GM18873 (cell line): ENCODE data around the gene DNAAF2.
"Not testable (repeated sequence)": the region's sequence is repeated elsewhere in the genome, so short reads cannot be mapped to it uniquely, and the experiment has no call there.

Source experiments
- ATAC-seq: cut with Tn5 transposase; IDR thresholded peaks from one replicate; pipeline ENCODE4 v1.9.1; 2021; ENCODE audit warnings: mild to moderate bottlenecking, moderate library complexity, moderate number of reproducible peaks; ENCODE audit not compliant: unreplicated experiment, low FRiP score

DNAAF2 gene

DNA sequence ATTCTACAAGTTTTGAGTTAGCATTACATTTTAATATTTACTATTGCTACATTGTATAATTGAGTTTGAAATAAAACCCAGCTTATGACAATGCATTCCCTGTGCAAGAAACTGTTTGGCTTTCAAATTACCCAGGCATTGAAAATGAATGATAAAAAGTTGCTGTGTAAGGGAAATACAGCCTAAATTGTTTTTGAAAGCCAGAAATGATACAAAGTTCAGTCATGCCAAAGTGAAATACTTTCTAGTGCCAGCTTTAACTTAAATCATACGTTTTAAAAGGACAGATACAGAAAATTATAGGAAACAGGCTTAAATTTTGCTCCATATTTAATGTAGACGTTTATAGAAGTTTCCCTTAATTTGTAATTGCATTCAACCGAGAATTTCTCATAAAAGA is 11.7 kb downstream of the DNAAF2 start:
- no peak for ATAC-seq

DNA sequence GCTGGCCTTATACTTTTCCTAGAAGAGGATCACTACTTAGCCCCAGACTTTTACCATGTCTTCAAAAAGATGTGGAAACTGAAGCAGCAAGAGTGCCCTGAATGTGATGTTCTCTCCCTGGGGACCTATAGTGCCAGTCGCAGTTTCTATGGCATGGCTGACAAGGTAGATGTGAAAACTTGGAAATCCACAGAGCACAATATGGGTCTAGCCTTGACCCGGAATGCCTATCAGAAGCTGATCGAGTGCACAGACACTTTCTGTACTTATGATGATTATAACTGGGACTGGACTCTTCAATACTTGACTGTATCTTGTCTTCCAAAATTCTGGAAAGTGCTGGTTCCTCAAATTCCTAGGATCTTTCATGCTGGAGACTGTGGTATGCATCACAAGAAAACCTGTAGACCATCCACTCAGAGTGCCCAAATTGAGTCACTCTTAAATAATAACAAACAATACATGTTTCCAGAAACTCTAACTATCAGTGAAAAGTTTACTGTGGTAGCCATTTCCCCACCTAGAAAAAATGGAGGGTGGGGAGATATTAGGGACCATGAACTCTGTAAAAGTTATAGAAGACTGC is 12.9 kb downstream of the DNAAF2 start:
- ATAC-seq = no peak

DNA sequence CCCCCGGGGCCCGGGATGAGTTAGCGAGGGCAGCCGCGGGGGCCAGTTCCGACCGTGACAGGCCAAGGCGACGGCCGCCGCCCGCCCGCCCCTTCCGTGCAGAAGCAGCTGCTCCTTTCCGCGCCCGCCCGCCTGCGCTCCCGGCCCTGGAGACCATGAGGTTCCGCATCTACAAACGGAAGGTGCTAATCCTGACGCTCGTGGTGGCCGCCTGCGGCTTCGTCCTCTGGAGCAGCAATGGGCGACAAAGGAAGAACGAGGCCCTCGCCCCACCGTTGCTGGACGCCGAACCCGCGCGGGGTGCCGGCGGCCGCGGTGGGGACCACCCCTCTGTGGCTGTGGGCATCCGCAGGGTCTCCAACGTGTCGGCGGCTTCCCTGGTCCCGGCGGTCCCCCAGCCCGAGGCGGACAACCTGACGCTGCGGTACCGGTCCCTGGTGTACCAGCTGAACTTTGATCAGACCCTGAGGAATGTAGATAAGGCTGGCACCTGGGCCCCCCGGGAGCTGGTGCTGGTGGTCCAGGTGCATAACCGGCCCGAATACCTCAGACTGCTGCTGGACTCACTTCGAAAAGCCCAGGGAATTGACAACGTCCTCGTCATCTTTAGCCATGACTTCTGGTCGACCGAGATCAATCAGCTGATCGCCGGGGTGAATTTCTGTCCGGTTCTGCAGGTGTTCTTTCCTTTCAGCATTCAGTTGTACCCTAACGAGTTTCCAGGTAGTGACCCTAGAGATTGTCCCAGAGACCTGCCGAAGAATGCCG is 13.7 kb downstream of the DNAAF2 start:
- ATAC-seq = peak; percentile 11

DNA sequence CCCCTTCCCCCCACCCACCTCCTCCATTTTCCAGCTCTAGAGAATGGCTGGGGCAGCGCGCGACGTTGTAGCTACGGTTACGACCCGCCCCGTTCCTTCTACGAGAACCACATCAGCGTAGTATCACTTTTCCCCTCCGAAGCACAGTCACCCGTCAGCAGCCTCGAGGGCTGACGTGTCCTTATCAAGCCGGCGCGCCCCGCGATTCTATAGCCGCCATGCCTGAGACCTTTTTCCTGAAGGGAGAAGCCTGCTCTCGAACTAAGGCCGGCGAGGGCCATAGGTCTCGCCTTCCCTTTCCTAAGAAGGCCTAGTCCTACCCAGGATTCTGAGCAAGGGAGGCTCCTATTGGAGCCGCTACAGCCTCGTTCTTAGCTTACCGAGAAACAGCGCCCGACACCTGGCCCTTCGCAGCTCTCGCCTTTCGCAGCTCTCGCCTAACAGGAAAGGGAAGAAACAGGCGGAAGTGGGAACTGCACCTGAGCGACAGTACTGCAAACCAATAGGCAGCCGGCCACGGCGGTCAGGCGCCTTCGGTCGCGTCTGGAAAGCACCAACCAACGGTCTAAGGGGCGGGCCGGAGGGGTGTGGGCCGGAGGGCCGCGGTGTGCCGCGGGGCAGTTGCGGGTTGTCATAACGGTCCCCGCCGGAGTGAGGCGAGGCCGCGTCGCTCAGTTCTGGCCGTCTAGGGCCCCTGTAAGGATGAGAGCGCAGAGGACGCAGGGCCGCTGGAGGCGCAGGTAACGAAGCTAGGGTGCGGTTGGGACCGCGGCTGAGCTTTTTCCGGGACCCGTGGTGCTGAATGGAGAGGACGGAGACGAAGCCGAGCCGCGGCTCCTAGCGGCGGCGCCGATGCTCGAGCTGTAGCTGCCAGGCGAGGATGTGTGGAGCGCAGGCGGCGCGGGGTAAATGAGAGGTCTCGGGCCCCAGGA is 14.6 kb downstream of the DNAAF2 start, which contains the start of the genes MGAT2 and RPL36AL:
Gene MGAT2 (plus strand): TSS at position 618 of the 932 bp plus-strand sequence. CDS start 470 bp downstream, outside the sequence.
Gene RPL36AL (minus strand): TSS at position 445 of the 932 bp plus-strand sequence. CDS start 1,522 bp downstream, outside the sequence.
- ATAC-seq = peak; percentile 88

DNA sequence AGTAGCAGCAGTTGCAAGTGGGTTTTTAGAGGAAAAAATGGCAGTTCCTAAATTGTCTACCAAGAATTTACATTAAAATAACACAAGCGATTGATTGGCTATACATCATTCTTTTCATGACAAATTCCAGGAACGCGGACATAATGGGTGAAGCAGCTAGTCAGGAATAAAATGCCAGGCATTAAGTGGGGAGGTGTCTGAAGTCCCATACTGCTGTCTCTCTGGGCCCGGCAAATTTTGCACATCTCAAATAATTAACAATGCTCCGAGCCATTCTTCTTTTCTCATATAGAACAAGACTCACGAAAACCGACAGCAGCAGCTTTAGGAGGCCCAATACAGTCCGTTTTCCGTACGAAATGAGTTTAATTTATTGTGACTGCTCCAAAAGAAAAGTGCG is 15.3 kb downstream of the DNAAF2 start:
- ATAC-seq = no peak

DNA sequence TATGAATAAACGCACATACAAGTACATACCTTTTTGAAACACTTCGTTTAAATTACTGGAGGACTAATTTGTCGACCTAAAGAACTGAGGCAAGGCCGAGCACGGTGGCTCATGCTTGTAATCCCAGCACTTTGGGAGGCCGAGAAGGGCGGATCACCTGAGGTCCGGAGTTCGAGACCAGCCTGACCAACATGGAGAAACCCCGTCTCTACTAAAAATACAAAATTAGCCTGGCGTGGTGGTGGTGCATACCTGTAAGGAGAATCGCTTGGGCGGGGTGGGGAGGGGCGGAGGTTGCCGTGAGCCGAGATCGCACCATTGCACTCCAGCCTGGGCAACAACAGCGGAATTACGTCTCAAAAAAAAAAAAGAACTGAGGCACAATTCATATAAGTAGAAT is 15.8 kb downstream of the DNAAF2 start:
- ATAC-seq = not testable (repeated sequence)

DNA sequence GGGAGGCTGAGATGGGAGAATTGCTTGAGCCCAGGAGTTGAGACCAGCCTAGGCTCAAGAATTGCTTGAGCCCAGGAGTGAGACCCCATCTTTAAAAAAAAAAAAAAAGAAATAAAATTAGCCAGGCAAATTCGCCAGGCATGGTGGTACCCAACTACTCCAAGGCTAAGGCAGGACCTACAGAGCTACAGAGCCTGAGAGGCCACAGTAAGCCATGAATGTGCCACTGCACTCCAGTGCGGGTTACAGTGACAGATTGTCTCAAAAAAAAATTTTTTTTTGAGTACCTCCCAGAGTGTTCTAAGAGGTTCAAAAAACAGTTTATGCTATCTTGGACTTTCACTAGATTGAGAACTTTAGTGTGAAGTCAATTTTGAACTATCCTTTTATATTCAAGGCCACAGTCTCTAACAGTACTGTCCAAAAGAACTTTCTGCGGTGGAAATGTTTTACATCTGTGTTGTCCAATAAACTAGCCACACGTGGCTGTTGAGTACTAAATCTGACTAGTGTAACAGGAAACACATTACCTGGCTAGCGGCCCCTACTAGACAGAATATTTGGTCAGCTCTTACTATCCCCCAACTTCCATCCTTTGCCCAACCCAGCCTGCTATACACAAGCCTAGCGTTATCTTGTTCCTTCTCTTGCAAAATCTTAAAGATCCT is 17.1 kb downstream of the DNAAF2 start:
- ATAC-seq = no peak

DNA sequence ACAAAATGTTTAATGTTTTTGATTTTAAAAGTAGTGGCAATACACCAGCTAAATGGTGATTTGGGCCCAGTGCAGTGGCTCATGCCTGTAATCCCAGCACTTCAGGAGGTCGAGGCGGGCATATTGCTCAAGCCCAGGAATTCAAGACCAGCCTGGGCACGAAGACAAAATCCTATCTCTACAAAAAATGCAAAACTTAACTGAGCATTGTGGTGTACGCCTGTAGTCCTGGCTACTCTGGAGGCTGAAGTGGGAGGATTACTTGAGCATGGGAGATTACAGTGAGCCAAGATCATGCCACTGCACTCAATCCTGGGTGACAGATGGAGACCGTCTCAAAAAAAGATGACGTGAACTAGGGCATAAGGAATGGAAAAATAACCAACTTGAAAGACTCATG is 19.3 kb downstream of the DNAAF2 start:
- ATAC-seq = no peak

DNA sequence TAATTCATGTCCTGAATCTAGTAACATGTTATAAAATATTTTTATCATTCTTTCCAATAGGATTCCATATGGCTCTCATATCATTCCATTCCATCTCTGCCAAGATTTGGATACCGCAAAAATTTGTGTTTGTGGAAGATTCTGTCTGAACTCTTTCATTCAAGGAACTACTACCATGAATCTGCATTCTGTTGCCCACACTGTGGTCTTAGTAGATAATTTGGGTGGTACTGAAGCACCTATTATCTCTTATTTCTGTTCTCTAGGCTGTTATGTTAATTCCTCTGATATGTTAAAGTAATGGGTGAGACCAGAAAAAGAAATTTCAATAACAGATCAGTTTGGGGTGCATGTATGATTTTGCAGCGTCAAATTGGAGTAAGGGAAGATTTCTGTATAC is 20.8 kb downstream of the DNAAF2 start:
- no peak for ATAC-seq

DNA sequence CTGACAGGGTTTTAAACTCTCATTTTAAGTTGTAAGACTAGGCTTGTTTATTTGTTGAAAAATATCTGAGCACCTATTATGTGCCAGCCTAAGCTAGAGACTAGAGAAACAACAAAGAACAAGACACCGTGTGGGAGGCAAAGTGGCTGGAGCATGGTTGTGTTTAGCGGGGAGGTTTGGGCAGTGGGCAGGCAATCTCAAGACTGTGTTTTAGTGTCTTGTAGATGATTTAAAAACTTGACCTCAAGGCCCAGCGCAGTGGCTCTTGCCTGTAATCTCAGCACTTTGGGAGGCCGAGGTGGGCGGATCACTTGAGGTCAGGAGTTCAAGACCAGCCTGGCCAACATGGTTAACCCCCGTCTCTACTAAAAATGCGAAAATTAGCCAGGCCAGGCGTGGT is 22.4 kb downstream of the DNAAF2 start:
- no peak for ATAC-seq

DNA sequence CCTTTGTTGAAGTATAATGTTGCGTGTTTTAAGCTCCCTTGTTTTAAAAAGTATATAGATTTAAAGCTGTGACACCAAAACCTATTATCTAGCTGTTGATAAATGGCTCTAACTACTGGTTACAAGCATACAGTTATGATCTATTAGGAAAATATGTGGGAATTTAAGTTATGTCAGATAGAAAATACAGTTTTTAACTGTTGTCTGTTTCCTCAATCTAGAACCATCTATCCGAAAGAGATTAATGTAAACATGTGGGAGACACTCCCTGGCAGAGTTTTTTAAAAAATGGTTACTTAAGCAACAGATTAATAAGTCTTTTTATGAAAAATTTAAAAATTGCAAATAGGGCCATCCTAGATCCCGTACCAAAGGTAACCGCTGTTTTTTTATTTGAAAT is 22.8 kb downstream of the DNAAF2 start:
- ATAC-seq = no peak

DNA sequence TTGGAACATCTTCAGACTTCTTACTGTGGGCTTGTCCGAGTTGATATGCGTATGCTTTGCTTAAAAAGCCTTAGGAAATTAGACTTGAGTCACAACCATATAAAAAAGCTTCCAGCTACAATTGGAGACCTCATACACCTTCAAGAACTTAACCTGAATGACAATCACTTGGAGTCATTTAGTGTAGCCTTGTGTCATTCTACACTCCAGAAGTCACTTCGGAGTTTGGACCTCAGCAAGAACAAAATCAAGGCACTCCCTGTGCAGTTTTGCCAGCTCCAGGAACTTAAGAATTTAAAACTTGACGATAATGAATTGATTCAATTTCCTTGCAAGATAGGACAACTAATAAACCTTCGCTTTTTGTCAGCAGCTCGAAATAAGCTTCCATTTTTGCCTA is 27.5 kb downstream of the DNAAF2 start:
- ATAC-seq = no peak

DNA sequence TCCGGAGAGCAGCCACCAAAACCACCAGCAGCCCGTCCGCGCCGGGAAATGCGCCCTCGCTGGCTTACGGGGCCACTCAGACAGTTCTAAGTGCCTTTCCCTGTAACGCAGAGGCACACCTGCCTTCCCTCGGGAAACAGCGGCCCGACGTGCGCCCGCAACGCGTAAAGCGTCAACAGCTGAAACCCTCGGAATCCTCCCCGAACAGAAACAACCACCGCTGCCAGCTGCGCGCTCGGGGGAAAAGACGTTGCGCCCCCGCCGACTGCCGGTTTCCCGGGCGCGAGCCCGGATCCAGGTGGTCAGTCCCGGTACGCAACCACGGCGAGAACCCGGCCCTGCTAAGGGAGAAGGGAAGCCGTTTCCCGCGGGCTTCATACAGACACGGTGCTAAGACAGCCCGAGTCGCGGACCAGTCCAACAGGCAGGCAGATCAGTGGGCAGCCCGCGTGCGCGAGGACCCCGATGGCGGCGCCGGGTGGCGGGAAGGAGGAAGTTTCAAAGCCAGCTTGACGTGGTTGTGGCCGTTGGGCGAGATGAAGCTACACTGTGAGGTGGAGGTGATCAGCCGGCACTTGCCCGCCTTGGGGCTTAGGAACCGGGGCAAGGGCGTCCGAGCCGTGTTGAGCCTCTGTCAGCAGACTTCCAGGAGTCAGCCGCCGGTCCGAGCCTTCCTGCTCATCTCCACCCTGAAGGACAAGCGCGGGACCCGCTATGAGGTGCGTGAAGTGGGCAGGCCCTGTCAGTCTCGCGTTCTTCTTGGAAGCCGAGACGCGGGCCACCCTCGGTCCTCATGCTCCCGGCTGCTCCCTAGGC is 36.4 kb downstream of the DNAAF2 start, which contains the start of gene LRR1:
Gene LRR1 (plus strand): TSS at position 456 of the 816 bp plus-strand sequence. CDS start 81 bp downstream, at position 537.
- peak; percentile 38 for ATAC-seq

DNA sequence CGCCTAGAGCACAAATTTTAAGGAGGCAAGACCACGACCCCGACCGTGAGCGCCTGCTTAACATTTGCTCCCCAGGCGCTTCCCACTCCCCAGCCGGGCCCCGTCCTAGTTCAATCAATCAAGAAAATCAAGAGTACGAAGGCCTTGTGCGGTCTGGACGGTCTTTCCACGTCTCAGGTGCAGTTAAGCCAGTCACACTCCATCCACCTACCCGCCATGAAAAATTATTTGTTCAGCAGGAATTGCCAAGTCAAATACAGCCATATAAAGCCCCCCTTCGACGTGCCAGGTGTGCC is 36.9 kb downstream of the DNAAF2 start:
- ATAC-seq = no peak

DNA sequence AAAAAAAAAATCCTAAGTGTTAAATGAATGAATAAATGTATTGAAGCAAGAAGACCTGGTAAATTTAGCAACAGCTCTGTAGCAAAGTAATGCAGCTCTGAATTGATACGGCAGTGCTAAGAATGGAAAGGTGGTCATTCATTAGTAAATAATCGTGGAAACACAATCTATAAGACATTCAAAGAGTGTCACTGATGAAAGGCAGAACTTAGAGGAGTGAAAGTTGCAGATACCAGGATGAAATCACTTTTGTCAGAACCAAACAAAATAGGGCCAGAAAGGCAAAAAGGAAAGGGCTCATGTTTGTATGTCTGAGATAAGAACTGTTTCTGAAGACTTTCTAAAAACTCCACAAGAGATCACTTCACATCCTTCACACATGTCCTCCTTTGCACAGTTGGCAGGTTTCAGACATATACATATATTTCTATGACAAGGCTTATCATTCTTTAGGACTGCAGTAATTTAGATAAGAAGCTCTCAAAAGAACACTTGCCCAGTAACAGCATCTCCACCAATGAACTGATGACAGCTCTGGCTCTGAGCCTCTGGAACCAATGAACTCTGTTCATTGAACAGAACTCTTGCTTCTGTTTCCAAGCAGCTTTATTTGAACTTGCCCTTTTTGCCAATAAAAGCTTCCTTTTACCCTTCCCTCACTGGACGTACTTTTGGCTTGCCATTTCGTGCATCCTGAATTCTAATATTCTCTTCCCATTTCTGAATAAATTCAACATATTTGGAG is 40.5 kb downstream of the DNAAF2 start:
- no peak for ATAC-seq

DNA sequence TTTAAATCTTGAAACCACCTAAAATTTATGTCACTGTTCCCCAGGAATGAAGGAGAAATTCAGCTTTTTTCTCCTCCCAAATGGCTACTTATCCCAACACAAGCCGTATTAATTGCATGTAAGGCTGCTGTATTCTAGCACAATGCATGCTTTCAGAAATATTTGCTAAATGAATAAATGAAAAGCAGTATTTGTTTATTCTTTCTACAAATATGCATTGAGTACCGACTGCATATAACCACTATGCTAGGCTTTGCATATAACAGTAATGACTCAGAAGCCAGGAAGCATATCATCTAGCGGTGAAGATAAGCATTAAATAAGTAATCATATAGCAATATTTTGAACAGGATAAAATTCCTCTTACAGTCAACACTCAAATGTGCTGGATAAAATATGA is 42.0 kb downstream of the DNAAF2 start:
- ATAC-seq = no peak

DNA sequence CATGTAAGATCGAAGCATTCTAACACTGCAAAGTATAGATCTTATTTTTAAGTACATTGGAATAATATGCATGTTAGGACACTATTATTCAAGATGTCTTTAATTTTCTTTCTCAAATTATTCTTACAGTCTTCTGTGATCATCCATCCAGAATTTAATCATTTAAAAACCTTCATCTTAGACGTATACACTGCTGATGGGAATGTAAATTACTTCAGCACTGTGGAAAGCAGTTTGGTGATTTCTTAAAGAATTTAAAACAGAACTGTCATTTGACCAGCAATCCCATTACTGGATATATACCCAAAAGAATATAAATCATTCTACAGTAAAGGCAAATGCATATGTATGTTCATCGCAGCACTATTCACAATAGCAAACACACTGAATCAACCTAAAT is 45.7 kb downstream of the DNAAF2 start:
- ATAC-seq = no peak

DNA sequence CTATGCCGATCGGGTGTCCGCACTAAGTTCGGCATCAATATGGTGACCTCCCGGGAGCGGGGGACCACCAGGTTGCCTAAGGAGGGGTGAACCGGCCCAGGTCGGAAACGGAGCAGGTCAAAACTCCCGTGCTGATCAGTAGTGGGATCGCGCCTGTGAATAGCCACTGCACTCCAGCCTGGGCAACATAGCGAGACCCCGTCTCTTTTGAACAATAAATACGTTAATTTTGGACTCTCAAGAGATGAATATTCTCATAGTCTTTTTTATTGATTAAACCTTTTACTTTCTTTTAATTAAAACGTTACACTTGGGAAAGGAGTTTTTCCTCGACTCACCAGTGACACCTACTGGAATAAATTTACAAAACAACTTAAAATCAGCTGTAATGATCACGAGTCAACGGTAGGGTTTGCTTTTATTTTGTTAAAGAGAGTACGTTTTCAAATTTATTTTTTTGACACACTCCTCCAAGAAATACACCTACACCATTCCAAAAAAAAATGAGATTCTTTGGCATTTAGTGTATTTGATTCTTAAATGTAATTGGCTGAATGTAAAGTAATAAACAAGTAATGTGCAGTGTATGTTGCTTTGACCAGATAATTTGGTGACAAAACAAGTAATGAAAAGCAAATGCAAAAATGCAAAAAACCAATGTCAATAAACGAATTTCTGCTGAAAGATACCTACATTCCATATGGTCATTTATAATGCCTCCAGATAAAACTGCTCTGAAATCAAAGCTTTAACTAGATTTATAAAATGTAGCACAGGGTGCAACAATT is 48.2 kb downstream of the DNAAF2 start:
- peak; percentile 29 for ATAC-seq
